GM10266 (cell line): ENCODE data around the gene UBAP1L.

Source experiments
- DNase-seq: peaks from one replicate; pipeline ENCODE4 v3.0.0; 2012; ENCODE audit errors: extremely low spot score
- TF ChIP-seq, protein P1 (sequence below): IDR thresholded peaks from 2 replicates; pipeline ENCODE4 v1.5.1; 2012; ENCODE audit warnings: mild to moderate bottlenecking, low read depth; ENCODE audit not compliant: control insufficient read depth, insufficient read depth; ENCODE audit errors: missing control alignments

UBAP1L gene

DNA sequence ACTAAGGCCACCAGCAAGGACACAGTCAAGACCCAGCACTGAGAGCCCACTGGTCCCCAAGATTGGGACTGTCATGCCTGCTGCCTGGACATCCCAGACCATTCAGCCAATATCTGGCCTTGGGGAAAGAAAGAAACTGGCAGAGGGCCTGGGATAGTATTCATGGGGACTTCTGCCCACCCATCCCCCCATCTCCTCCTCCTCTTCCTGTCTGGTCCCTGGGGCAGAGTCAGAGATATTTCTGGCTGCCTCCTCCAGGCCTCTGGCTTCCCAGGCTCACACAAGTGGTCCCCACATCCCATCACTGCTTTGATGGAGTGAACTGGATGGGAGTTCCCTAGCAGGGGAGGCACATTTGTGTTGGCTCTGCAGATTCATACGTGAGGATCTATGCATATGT lies 43.0 kb downstream of the UBAP1L start:
- peak; percentile 49 for DNase-seq

DNA sequence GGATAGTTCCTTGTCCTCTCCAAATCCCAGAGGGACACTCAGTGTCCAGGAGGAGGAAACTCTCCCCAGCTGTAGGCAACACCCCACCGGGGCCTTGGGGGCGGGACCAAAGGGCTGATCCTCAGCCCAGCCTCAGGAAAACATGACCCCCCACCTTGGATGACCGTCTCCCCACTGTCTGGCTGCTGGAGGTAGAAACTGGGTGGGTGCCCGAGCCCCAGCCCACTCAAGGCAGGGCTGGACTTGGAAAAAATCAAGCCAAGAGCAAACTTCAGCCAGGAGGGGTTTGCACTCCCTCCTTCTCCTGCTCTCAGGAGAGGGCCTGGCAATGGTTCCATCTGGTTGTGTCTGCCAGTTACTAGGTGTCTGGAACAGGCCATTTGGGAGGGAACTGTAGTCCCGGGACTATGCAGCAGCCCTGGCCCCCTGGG lies 43.6 kb downstream of the UBAP1L start:
- no peak for DNase-seq
- TF ChIP-seq, protein P1, sequence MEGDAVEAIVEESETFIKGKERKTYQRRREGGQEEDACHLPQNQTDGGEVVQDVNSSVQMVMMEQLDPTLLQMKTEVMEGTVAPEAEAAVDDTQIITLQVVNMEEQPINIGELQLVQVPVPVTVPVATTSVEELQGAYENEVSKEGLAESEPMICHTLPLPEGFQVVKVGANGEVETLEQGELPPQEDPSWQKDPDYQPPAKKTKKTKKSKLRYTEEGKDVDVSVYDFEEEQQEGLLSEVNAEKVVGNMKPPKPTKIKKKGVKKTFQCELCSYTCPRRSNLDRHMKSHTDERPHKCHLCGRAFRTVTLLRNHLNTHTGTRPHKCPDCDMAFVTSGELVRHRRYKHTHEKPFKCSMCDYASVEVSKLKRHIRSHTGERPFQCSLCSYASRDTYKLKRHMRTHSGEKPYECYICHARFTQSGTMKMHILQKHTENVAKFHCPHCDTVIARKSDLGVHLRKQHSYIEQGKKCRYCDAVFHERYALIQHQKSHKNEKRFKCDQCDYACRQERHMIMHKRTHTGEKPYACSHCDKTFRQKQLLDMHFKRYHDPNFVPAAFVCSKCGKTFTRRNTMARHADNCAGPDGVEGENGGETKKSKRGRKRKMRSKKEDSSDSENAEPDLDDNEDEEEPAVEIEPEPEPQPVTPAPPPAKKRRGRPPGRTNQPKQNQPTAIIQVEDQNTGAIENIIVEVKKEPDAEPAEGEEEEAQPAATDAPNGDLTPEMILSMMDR: no peak

More for the DNA sequence above, 43.0 kb downstream of the UBAP1L start:
- TF ChIP-seq, protein P1: no peak

DNA sequence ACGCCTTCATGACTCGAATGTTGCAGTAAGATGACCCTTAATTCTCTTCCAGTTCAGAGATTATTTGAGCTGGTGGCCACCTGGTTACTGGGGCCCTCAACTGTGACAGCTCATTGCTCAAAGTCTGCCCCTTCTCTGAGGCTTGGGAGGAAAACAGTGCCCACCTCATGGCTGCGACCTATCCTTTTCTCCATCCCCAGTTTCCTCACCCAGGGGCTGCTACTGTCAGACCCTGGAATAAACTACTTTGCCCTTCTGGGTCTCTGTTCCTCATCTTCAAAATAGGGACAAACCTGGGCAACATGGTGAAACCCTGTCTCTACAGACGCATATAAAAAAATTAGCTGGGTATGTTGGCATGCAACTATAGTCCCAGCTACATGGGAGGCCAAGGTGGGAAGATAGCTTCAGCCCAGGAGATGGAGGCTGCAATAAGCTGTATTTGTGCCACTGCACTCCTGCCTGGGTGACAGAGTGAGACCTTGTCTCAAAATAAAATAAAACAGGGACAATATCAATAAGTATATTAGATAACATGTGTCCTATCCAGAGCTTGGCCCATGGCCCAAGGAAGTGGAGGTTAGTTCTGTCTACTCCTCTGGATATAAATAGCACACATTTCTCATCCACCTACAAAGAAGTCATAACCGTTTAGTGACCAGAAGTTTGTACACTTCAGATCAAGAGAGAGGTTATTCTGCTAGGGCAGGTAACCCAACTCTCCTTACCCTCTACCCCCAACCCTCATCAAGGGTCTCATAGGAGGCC lies 45.0 kb downstream of the UBAP1L start:
- TF ChIP-seq, protein P1: no peak
- DNase-seq: no peak

DNA sequence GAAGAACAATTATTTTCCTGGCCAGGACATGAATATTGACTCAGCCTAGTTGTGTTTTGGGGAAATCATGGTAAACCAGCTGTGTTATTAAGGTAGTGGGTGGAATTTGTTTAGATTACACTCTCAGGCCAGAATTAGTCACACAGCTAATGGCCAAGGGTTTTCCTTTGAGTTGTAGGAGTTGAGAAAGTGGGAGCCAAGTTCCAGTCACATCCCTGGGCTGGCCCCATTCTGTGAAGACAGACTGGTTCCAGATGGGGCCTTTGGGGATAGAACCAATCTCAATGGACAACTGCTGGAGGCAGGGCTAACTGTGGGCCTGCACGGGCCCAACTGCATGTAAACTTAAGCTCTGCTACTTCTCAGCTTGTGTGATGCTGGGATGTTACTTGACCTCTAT lies 45.8 kb downstream of the UBAP1L start:
- TF ChIP-seq, protein P1: no peak

DNA sequence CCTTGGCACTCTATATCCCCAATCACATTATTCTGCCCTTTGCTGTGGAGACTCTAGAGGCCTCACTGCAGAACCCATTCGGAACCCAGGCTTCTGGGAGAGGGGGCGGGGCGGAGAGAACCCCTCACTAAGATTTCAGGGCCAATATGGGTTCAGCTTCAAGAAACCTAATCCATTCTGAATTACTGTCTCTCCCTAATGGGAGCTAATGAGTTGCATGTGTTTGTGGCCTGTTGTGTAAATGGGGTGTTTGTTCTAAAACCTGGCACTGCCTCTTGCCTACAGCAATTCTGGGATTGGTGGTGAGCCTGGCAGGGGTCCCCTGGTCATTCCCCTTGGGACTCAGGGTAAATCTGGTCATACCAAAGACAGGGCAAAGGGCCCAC lies 46.6 kb downstream of the UBAP1L start:
- TF ChIP-seq, protein P1: no peak
- DNase-seq: no peak

More for the DNA sequence above, 45.8 kb downstream of the UBAP1L start:
- DNase-seq: no peak

DNA sequence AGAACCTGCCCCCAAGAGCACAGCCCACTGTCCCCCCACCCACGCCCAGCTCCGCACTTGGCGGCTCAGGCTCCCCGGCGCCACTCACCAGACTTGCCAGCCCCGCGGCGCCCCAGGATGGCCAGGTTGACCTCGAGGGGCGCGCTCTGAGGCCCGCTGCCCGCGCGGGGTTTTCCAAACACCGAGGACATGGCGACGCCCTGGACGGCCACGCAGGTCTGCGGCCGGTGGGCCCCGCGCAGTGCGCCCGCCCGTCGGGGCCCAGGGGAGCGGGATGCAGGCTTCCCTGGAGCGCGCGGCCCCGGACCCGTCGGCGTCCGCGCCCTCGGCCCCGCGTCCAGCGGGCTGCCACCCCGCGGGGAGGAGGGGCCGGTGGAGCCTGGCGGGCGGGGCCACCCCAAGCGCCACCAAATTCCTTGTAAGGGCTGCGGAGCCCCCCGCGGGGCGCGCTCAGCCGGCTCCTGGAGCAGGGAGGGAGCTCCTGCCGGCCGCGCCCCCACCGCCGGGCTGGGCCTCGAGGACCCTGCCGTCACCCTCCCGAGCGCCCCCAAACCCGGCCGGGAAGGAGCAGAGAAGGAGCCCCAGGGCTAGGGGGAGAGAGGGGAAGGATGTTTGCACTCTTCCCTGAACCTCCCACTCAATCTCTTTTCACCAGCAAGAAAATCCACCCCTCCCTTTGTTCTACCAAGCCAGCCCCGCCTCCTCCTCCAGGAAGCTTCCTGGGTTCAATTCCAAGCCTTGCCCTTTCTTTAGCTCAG lies 47.2 kb downstream of the UBAP1L start, which contains the start of gene RASL12:
Gene RASL12 (minus strand): TSS at position 347 of the 758 bp plus-strand sequence. CDS start 156 bp downstream, at position 191.
- TF ChIP-seq, protein P1: no peak
- no peak for DNase-seq

DNA sequence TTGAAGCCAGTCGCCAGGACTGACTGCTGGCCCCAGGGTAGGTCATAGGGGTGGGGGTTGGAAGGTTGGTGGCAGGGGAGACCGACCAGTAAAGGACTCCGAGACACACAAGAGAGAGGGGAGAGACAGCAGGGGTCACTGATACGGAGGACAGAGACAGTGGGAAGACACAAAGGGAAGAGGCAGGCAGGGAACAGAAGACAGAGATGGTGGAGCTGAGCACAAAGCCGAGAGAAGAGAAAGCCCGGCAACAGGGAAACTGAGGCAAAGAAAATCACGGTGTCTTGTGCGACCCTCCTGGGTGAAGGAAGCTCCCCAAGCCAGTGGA lies 47.7 kb downstream of the UBAP1L start:
- TF ChIP-seq, protein P1: no peak
- DNase-seq: no peak
